ENCODE results near the gene VPS37C.

VPS37C gene

DNA sequence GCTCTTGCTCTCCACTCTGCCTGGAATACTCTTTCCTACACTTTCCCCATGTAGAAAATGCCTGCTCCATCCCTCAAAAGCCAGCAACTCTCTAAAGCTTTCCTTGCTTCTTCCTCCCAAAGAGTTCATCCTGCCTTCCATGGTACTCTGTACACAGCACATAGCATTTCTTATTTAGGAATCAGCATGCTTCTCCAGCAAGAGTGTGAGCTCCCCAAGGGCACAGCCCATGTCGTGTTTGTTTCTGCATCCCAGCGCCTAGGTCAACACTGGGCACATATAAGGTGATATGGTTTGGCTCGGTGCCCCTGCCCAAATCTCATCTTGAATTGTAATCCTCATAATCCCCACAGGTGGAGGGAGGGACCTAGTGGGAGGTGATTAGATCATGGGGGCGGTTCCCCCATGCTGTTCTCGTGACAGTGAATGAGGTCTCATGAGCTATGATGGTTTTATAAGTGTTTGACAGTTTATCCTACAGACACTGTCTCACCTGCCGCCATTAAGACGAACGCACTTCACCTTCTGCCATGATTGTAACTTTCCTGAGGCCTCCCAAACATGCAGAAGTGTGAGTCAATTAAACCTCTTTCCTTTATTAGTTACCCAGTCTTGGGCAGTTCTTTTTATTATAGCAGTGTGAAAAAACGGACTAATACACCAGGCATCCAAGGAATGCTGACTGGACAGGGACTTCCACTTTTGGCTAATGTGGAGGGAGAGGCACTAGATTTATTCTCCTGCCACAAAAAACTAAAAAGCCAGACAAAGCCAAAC is 8.2 kb downstream of the VPS37C start:
- FAIRE-seq = no peak

DNA sequence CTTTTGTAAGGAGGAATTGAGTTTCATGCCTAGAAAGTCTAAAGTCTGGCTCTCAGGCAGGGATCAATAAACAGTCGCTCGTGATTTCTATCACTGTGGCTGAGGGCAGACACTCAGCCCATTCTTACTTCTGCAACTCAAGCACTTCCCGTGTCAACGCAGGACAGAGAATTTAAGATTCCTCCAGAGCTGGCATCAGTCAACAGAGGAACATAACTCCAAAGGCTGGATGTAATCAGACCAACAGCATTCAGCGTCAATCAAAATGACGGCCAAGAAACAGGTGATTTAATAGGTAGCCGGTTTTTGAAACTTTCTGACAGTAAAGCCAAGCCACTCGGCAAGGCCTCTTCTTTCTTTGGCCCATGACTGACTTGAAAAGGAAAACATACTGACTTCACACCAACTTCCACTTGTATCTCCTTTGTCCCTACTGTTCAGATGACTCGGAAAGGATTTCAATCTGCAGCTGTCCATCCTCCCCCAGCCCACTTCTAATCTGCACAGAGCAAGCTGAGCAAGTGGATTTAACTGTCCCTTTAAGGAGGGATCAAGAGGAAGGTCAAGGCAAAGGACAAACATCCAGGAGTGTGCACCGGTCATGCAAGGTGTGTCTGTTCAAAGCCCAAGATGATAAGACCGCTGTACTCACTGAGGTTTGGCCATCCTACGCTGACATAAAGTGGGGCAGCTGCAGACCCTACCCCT is 9.5 kb downstream of the VPS37C start:
- FAIRE-seq = no peak

DNA sequence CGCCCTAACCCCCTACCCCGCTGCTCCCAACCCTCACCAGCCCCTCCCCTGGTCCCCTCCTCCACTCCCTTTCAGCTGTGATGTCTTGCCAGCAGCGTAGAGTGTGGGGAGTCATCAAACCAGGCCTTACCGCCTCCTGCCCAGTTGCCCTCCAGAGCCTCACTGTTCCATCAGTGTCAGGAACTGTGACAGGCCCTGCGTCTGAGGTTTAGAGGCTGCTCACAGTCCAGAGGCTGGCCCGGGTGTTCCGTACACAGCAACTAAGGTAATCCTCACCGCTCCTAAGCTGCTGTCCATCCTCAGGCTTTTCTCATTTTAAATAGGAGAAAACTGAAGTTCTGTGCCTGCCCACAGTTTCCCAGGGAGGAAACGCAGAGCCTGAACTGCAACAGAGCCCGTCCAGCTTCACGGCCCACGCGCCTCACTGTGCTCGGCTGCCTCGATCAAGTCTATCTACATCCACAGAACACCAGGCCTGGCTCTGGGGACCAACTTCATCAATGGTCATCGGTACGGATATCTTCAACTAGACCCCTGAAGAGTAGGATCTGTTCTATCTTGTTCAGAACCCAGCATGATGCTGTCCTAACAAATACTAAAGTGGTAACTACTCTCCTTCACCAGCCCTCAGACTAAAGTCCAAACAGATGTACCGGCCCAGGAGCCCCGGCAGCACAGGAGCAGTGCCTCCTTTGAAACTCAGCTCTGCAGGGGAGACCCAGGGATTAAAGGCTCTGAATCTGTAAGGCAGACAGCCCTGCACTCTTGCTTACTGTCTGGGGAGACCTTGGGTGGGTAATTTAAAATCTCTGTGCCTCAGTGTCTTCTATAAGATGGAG is 10.3 kb downstream of the VPS37C start:
- FAIRE-seq = no peak

DNA sequence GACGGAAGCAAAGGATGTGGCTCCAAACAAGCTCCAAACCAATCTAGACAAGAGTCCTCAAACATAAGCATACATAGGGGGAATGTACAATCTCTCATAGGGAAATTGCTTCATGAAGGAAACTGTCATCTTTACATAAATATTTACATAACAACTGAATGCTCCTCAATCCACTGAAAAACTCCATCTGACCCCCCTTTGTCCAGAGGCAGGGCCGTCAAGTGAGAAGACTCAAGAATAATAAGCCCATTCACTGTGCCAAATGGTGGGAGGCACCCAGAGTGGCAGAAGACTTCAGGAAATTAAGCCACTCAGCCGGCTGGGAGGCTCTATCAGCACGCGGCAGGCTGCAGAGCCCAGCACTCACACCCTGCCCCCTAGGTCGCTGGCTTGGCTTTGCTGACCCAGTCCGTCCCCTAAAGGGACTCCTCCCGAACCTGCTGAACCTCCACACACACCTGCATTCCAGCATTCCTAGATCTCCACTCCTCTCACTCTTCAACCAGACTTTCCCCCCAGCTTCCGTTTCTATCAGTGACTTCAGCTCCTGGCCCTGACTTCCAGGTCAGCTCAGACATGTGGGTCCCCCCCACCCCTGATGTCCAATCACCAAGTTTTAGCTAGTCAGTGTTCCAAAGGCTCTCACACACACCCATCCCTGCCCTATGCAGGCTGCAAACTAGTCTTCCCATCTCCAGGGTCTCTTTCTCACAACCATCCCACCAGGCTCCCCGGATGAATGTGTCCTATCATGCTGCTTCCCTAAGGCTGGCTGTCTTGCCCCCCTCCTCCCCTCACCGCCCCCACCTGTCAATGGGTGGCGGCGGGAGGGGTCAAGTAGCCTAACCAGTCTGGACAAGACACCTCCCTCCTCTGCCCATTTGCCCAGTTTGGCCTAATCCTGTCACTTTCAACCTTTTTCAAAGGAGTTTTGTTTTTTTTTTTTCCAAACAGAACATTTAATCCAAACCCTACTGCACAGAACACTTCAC is 11.3 kb downstream of the VPS37C start:
- no peak for FAIRE-seq

DNA sequence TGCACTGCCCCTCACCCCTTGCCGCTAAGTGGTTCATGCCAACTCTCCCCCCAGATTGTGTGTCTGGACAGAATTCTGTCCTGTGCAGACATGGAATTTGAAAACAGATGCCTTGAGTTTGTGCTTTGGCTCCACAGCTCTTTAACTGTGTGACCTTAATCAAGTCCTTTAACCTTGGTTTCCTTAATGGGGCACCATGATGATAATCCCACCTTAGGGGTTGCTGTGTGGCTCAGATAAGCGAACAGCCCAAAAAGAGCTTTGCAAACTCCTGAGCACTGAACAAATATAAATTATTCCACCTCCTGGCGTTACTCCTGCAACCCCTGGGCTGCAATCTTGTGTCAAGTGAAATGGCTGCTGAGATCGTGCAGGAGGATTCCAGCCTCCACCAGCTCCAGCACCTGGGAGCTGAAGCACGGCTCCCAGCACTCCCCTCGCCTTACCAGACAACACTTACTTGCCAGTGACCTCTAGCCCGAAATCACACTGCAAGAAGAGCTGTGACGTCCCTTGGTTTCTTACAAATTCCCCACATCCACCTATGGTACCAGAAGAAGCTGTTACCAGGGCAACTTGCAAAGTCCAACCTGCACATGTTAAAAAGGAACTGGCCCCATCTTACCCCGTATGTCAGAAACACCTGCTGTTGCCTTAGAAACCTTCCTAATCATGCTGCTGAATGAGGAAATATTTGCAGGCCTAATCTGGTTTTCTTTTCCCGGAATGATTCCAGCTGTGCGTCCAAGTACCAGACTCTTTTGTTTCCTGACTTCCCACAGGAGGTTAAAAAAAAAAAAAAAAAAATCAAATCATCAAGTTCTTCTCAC is 13.2 kb downstream of the VPS37C start:
- FAIRE-seq = no peak

DNA sequence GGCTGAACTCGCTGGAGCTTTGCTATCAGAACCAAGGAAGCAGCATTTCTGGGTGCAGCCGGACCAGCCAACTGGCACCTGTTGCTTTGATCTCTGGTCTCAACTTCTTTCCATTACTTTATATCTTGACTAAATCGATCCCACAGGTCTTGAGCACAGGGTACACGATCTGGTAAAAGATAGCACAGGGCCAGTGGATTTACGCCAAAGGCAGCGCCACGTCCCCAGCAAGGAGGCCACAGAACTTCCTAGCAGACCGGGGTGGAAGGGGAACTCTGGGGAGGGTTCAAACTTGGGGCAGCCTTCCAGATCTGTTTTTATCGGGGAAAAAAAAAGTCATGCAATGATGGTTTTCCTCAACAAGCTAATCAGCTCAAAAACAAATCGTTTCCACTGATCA is 14.0 kb downstream of the VPS37C start:
- FAIRE-seq = no peak

DNA sequence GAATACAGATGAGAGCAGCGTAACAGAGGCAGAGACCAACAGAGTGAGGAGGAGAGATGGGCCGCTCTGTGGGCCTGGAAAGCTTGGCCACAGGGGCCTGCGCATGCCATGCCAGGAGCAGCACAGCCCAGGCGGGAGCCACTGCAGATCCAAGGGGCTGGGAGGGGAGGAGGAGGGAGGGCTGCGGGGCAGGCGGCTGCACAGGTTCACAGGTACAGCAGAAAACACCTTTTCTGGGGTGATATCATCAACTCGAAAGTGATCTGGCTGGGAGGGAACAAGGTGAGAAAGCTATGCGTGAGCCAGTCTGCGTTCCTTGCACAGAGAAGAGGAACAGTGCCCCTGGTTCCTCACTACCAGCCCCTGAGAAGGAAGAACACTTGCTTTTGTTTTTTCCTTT is 14.8 kb downstream of the VPS37C start:
- no peak for FAIRE-seq

DNA sequence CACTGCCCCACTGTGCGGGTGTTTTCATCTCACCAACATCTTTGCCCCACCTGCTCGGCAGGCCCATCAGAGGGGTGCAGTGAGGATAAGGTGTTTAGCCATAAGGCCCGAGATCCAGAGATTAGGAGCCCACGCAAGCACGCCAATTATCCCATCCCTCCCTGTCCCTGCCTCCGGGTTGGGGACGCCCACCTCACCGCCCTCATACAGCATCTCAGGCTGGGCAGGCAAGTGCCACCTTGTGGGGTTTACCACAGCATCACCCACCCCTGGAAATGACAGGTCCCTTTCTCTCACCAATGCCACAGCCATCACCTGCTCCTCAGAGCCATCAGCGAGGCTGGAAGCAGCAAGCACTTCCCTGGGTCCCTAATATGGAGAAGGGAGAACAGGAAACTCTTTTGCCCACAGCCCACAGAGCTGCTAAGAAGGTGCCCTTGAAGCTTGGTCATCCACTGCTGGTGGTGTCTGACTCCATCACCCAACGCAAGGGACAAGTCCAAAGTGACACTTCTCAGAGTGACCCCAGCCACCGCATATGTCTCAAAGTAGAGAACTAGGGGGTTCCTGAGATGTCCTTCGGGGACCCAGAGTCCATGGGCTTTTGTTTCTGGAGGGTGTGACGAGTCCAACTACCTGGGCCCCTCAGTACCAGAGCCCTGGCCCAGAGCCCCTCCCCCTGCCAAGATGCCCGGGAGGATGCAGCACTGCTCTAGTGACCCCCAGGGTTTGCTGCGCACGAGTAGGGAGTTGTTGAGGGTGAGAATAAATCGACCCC is 15.8 kb downstream of the VPS37C start:
- FAIRE-seq = no peak

DNA sequence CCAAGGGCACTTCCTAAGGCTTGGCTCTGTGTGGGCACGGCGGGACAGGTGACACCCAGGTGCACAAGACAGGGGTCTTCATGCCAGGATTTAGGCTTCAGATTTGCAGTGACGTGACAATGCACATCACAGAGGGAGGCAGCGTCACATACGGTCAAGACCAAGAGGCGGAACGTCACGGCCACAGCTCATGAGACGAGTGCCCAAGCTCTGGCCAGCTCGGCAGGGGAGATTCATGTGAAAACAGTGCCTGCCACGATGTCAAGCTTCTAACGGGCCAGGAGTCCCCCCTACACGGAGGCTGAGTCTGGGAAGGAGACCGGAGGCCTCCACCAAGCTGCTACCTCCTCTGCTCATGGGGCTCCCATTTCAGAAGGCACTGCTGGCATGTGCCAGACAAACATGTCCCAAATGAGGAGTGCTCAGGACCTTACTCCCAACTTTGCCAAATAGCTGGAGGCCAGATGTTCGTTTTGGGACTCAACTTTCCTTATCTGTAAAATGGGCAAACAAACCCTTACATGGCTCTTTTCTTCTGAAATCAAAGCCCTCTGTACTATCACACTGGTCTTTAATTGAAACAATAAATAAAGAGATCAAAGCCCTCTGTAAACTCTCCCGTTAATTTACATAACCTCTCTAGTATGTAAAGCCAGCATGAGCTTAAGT is 16.6 kb downstream of the VPS37C start:
- no peak for FAIRE-seq

DNA sequence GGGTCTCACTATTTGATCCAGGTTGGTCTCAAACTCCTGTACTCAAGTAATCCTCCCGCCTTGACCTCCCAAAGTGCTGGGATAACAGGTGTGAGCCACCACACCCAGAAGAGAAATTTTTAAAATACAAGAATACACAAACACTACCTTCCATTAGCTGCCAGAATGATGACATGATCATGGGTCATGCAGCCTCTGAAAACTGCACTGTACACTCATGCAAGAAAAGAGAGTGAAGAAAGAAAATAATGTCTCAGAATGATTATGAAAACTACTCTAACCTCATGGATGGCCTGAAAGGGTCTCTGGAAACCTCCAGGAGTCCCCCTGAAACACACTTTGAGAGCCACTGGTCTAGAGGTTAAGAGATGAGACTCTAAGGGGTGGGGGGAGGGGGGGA is 18.8 kb downstream of the VPS37C start:
- FAIRE-seq = no peak

DNA sequence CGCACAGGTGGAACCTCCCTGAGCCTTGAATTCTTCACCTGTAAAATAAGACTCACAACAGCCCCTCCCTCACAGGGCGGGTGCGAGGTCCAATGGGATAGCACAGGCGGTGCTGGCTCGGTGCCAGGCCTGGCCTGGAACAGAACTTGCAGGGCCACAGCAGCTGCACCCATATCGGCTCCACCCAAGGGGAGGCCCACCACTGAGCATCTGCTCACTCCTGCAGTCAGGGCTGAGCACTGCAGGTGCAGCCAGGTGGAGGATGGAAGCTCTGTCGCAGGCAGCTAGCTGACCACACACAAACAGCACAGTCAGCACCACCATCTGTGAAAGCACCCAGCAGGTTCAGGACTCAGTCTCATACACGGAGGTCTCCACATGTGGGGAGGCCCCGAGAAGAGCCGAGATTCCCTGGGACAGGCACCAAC is 19.6 kb downstream of the VPS37C start:
- no peak for FAIRE-seq

DNA sequence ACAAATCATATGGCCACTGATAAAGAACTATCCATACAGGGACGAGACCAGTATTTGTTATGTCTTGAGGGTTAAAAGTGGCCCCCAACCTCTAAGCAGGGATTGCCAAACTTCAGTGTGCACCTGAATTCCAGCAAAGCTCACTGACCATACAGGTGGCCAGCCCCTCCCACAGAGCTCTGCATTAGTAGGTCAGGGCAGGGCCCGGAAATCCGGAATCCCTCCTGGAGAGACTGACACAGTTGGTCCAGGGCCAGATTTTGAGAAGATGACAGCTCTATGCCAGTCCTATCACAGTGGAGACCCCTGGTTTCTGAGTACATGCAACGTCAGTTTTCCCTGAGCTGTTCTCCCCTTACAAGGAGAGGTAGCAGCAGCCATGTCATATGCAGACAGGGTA is 20.8 kb downstream of the VPS37C start:
- FAIRE-seq = no peak

DNA sequence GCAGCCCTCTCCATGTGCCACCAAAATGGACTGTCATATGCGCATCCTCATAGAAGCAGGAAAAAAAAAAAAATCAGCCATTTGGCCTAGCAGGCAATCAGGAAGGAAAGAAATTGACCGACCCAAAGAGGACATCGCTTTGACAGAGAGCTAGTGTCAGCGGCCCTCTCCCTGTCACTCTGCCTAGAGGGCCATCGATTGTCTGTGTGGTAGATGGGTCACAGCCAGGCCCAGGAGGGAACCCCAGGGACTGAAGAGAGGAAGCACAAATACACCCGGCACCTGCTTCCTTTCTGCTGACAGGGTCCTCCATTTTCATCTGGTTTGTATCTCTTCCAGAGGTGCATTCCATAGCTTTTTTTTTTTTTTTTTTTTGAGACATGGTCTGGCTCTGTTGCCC is 21.8 kb downstream of the VPS37C start:
- FAIRE-seq = no peak

DNA sequence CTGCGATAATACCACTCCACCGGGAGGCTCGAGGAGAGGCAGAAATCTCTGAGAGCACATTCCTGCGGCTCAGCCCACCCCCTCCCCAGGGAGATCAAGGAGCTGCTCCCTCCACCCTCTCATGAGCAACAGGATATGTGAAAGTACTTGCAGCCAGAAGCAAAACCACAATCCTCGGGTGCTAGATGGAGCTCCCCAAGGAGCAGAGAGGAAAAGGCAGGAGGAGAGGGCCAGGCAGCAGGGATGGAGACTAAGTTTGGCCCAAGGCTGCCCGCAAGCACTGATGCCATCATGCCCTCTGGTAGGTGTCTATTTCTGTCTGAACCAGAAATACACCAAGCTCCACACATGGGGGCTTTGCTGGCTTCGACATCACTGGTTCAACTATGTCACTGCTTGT is 22.3 kb downstream of the VPS37C start:
- no peak for FAIRE-seq

DNA sequence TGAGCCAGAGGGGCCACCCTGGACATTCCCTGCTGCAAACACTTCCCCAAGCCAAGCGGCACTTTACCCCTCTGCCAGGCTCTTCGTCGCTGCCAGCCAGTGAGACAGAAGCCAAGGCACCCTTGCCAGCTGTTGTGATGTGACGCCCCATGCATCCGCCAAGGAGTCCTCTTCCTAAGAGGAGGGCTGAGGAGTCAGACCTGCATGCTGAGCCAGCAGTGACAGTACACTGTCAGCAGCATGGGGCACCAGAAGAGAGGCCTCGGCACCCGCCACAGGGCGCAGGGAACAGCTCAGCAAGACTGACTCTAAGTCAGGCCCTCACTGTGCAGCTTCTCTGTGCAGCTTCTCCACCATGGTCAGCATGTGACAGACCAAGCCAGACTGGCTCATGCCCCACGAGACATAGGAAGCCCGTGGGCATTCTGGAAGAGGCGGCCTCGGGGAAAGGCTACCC is 26.4 kb downstream of the VPS37C start:
- no peak for FAIRE-seq

DNA sequence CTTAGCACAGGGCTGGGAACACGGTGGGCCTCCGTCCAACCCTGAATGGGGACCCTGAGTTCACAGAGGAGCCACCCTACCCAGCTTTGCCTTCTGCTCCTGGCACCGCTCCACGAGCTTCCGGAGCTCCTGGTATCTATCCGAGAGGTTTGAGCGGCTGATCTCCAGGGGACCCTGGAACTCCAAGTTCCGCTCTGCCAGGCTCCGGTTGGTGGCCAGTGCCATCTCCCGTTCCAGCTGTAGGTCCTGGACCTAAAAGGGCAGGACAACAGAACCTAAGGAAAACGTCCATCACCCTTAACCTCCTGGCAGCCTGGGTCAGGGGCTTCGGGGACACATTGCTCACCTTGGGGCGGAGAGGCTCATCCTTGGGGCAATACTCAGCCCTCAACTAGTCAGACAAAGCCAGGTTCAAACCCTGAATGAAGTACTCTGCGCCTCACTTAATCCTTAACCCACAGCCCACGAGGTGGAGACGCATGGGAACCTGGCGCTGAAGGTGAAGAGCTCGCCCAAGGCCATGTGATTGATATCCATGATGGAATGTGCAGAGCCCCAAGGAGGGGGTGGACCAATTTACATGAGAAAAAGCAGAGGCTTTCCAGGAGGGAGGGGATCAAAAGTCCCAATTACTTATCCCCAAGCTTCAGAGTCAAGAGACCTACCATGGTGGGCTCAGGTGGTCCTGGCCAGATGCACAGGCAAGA is 27.1 kb downstream of the VPS37C start:
- FAIRE-seq = no peak

DNA sequence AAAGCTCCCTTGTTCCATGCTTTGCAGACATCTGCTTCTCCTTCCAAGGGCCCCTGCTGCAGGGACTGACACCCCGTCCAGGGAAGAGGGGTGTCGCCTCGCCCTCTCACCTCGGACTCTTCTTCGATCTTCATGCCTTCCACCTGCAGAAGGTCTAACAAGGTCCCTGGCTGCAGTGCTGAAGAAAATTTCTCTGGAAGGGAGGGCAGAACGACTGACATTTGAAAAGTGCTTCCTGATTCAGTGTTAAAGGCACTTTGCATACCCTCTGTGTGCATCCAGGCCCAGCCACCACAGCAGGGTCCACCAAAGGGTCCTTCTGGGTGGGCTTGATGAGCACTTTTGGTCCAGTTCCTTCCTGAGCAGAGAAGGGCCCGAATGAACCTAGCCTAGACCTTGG is 28.1 kb downstream of the VPS37C start:
- no peak for FAIRE-seq

DNA sequence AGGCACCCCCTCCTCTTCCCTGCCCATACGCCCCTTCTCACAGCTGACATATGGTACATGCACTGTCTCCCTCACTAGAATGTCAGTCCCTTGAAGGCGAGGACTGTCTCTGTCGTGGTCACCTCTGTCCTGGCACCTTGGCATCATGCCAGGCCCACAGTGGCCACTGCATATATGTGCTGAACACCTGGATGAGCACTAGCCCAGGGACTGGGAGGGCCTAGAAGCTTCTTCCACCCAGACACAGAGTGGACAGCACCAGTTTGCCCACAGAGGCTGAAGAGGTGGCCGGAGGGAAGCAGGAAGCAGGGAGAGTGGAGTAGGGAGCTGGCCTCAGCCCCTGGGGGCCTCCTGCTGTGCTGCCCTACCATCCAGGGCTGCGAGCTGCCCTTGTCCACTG is 28.6 kb downstream of the VPS37C start:
- no peak for FAIRE-seq

DNA sequence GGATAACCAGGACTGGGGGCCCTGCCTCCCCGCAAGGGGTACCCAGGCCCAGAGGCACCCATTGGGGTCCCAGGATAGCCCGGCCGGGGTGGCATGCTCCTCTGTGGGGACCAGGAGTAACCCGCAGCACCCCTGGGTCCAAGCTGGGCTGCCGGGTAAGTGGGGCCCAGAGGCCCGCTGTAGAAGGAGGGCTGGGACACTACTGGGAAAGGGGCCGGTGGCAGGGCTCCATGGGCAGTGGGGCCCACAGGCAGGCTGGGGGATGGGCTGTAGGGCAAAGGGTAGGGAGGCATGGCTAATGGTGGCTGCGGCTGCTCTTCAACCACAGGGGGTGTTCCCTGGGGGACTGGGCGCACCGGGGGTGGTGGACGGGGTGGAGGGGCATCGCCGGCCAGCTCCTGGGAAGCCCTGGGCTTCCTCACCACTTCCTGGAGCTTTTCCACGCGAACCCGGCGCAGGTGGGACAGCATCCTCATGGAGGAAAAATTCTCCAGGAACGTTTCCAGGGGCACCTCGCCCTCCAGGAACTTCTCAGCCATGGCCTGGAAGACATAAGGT is 29.1 kb downstream of the VPS37C start:
- FAIRE-seq = no peak
